Sciatic nerve (tissue), 2 donors: ENCODE measurements around the gene SAPCD1. TPM values are rescaled to one million over a fixed set of nuclear protein-coding genes. Genes with fewer than 3 reads are reported as not detected.

ENCODE experiments used
- ATAC-seq: fragments of 200-7000 bp; cut with Tn5 transposase; one replicate; pipeline ENCODE4 v1.9.1; 2020; ENCODE audit warnings: mild to moderate bottlenecking, moderate library complexity
- DNase-seq: peaks from one replicate; pipeline ENCODE4 v3.0.0-alpha.2; 2020; ENCODE audit warnings: low spot score
- intact Hi-C: fragments of 100-400 bp; cut with DNase I; formaldehyde crosslinking; loops from one replicate; pipeline ENCODE4 v1.14.2; 2022
- total RNA-seq: library from RNA; stranded (reverse); fragmentation: NEBNext Ultra II Directional; extraction: Animal tissue kit (Norgen Biotek cat#: 25700); gene quantifications from one replicate; pipeline ENCODE4 v1.2.1, GENCODE V29; 2021
- donor health status: DM: no; HTN: no; CAD: no.
- donor health status: DM: no; HTN: no; CAD: no.

SAPCD1 gene
- 4.9 TPM for total RNA-seq

GRCh38 chr6:31762356-31762755 is at the start of gene SAPCD1:
SAPCD1 (plus strand) TSS chr6:31762656; CDS start chr6:31763055, 399 bp downstream.
- intact Hi-C loops, result no loop called here

DNA sequence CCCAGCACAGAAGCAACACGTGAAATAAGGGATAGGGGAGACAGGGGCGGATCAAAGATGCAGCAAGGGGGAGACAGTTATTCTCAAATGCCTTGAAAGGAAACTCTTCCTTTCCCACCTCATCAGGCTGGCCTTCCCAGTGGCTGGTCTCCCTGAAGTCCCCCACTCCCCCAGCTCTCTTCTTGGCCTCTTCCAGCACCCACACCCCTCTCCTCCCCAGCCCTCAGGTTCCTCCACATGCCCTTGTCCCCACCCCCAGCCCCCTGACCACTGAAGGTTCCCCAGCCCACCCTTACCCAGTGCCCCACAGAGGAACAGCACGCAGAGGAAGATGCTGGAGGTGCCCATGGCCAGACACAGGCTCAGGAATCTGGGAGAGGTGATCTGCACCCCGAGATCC is 49.0 kb upstream of the SAPCD1 start:
- intact Hi-C loops, result no loop called here
- ATAC-seq (no peak), DNase-seq (no peak)

More at GRCh38 chr6:31762356-31762755, at the start of gene SAPCD1:
- ATAC-seq (no peak), DNase-seq (no peak)

- DNase-seq (no peak), ATAC-seq (no peak)
- intact Hi-C loops, result no loop called here
Measured at GRCh38 chr6:31713991-31714684, 48.3 kb upstream of the SAPCD1 start.

DNA sequence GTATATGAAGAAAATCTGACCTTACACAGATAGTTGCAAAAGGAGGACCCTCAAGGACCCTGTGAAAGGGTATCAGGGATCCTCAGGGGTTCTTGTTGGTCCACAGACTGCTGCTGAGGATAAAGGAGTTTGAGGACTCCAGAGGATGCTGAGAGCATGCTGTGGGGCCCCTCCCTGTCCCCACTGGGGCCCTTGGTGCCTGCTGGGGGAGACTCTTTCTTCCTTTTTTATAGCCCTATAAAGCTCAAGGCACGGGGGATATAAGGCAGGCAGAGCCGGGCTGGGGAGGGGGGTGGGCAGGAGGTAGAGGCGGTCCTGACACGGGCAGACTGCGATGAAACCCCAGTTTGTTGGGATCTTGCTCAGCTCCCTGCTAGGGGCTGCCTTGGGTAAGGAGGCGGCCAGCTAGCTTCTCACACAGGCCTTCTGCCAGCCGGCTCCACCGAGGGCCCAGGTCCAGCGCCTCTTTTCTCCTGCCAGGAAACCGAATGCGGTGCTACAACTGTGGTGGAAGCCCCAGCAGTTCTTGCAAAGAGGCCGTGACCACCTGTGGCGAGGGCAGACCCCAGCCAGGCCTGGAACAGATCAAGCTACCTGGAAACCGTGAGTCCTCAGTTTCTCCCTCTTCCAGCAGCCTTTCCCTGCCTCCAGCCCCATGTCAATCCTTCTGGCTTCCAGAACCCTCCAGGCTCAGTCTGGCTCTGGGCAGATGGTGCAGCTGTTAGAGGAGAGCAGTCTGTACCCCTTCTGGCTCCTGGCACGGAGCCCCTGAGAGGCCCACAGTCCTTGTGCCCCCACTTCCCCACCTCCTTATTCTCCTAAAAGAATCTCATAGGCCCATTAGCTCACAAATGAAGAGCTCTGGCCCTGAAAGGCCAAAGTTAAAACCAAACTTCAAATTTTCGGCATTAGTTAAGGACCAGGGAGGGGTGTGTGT is 47.2 kb upstream of the SAPCD1 start, which contains the start of gene LY6G6D:
TSS of gene LY6G6D (plus strand) at position 327 of the 937 bp plus-strand sequence. CDS start at position 335, 8 bp downstream.
- intact Hi-C loops, result no loop called here
- DNase-seq (no peak), ATAC-seq (no peak)

- DNase-seq, result no peak
- intact Hi-C loops, result no loop called here
- ATAC-seq, result no peak
Measured at GRCh38 chr6:31717499-31718222, 44.8 kb upstream of the SAPCD1 start.

DNA sequence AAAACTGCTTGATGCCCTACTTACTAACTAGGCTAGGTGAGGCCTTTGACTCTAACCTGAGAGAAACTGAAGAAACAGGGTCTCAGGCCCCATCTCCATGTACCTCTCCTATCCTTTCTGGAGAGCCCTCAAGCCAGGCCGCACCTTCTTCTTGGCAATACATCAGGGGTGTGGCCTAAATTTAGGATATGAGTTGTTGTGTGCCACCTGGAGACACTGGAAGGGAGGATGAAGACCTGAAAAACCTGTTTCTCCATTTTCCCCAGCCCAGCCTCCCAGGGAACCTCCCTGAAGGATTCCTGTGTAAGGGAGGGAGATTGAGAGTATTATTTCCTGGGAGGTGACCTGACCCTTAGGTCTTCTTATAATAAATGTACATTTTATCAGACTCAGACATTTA is 44.2 kb upstream of the SAPCD1 start:
- ATAC-seq, result no peak
- intact Hi-C loops, result no loop called here
- no peak for DNase-seq

GRCh38 chr6:31719001-31719400 is 43.5 kb upstream of the SAPCD1 start:
- intact Hi-C loops, result no loop called here
- DNase-seq (no peak), ATAC-seq (no peak)

DNA sequence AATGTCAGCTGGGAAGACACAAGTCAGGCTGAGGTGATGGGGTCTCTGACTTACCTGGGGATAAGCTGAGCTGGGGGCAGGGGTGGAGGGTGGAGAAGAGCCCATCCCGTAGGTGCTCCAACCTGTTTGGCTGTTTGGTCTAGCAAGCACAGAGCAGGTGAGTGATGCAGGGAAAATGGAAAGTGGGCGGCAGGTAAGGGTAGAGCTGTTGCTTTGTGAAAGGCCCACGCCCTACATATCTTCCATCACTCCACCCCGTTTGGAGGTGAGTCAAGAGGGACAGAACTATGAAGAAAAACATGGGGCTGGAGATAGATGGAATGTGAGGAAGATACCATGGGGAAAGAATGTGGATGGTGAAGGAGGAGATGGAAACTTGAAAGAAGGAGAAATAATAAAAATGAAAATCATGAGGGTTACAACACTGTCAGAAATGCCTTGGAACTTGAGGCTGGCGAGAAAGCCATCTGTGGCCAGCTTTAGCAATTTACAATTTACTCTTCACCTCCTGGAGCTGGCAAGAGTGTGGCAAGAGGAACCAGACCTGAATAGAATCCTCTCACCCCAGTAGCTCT is 42.2 kb upstream of the SAPCD1 start:
- intact Hi-C loops, result loop anchor here (10.0 kb wide), 1 partner anchor 115 kb away; no protein-coding TSS in a partner anchor
- DNase-seq (no peak), ATAC-seq (no peak)

DNA sequence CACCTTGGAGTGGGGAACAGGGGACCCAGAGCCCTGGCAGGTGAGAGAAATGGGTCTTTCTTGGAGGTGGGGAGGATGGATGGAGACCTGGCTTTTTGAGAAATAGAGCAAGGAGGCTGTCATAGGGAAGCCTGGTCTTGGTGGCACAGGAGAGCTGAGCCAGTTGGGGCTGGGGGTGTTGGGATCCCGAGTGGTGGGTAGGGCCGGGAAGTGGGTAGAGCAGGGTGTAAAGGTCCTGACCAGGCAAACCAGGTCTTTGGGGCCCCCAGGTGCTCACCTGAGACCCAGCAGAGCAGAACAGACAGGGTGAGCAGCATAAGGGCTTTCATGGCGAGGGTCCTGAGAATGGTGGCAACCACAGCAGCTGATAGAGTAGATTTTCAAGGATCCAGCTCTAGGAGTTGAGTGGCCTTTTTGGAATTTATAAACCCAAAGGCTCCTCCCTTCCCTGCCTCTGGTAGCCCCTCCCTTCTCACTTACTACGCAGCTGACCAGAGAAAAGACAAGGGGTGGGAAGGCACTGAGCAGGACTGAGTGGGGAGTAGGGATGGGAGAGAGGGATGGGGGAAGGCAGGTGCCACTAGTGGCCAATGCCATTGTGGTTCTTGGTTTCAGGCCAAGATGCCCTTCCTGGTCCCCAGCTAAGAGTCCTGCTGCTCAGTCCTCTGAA is 41.0 kb upstream of the SAPCD1 start, which contains the start of gene LY6G6C:
TSS of gene LY6G6C (minus strand) at position 396 of the 670 bp plus-strand sequence. CDS start at position 329, 67 bp downstream.
- DNase-seq, result no peak
- ATAC-seq, result no peak
- intact Hi-C loops, result loop anchor here (10.0 kb wide), 1 partner anchor 113 kb away; no protein-coding TSS in a partner anchor

GRCh38 chr6:31722173-31722572 is 40.3 kb upstream of the SAPCD1 start:
- intact Hi-C loops, result loop anchor here (10.0 kb wide), 1 partner anchor 113 kb away; no protein-coding TSS in a partner anchor
- no peak for ATAC-seq
- no peak for DNase-seq

DNA sequence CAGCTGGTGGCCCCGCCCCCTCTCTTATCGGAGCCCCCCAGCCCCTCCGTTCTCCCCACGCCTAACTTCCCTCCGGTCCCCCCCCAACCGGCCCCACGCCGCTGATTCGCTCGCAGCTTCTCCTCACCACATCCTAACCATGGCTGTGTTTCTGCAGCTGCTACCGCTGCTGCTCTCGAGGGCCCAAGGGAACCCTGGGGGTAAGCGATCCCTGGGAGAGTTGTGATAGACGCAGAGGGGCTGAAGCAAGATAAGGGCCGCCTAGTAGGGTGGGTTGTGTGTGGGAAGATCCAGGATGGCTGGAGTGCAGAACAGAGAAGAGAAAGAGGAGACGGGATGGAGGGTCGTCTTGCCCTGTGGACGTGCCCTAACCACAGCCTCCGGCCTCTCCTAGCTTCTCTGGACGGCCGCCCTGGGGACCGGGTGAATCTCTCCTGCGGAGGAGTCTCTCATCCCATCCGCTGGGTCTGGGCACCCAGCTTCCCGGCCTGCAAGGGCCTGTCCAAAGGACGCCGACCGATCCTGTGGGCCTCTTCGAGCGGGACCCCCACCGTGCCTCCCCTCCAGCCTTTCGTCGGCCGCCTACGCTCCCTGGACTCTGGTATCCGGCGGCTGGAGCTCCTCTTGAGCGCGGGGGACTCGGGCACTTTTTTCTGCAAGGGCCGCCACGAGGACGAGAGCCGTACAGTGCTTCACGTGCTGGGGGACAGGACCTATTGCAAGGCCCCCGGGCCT is 39.0 kb upstream of the SAPCD1 start, which contains the start of gene MPIG6B:
TSS of gene MPIG6B (plus strand) at position 129 of the 735 bp plus-strand sequence. CDS start at position 140, 11 bp downstream.
- DNase-seq, result no peak
- intact Hi-C loops, result loop anchor here (10.0 kb wide), 1 partner anchor 111 kb away; no protein-coding TSS in a partner anchor
- no peak for ATAC-seq

DNA sequence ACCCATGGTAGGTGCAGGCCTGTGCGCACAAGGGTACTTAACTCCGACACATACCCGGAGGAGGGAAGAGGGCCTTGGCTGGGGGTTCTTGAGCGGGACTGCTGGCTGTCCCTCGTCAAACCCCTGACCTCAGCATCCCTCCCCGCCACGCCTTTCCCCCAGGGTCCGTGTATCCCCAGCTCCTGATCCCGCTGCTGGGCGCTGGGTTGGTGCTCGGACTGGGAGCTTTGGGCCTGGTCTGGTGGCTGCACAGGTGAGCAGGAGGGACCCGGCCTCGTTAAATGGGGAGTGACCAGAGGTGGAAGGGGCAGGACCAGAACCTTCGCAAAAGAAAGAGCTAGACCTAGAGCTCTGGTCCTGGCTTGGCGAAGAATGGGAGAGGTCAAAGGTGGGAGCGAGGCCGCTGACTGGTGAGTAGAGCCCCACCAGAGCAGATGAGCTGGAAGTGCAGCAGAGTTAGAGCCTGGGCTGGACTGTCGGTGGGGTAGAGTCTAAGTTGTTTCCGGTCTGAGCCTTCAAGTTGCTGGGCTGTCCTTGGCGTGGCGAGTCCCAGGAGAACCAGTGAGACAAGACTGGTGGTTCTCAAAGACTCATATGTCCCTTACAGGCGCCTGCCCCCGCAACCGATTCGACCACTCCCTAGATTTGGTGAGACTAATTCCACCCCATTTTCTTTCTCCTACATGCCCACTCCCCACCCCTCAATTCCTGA is 38.3 kb upstream of the SAPCD1 start:
- DNase-seq (no peak), ATAC-seq (no peak)
- intact Hi-C loops, result loop anchor here (10.0 kb wide), 1 partner anchor 111 kb away; no protein-coding TSS in a partner anchor

GRCh38 chr6:31725502-31726350 is 36.7 kb upstream of the SAPCD1 start:
- no peak for ATAC-seq
- intact Hi-C loops, result loop anchor here (10.0 kb wide), 1 partner anchor 109 kb away; no protein-coding TSS in a partner anchor
- no peak for DNase-seq

DNA sequence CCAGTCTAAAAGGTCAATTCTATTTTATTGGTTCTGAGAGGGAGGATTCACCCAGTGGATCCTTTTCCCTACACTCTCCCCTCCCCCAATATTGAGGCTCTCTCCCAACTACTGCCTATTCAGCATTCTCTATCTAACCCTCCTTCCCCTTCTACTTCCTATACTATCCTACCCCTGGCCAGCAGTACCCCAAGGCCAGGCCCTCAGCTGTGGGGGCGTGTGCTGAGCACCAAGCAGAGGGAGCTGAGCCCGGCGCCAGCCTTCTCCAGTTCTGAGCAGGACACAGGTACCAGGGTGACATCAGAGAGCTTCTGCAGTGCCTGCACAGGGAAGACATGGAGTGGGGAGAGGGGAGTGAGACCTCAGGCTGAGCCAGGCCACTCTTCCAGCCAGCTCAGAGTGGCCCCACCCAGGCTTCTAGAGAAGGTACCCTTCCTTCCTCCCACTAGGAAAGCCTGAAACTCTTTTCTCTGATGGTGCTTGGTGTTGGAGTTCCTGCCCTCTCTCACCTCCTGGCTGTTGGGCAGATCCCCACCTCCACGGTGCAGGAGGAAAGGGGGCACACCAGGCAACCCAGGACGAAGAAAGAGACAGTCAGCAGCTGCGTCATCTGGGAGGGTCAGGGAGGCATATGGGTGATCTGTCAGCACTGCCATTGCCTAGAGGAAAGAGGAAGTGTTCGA is 35.3 kb upstream of the SAPCD1 start:
- no peak for DNase-seq
- intact Hi-C loops, result loop anchor here (10.0 kb wide), 1 partner anchor 108 kb away; no protein-coding TSS in a partner anchor
- ATAC-seq, result no peak
